Activated CD8-positive, alpha-beta memory T cell treated with anti-CD3 and anti-CD28 coated beads, Interleukin-2, amount 50 U/mL, for 1 hour (primary cell): ENCODE results near the gene DSTN.

Experiments
- DNase-seq: peaks from one replicate; pipeline ENCODE4 v3.0.0-alpha.2; 2020; ENCODE audit errors: extremely low read depth

DSTN gene

DNA sequence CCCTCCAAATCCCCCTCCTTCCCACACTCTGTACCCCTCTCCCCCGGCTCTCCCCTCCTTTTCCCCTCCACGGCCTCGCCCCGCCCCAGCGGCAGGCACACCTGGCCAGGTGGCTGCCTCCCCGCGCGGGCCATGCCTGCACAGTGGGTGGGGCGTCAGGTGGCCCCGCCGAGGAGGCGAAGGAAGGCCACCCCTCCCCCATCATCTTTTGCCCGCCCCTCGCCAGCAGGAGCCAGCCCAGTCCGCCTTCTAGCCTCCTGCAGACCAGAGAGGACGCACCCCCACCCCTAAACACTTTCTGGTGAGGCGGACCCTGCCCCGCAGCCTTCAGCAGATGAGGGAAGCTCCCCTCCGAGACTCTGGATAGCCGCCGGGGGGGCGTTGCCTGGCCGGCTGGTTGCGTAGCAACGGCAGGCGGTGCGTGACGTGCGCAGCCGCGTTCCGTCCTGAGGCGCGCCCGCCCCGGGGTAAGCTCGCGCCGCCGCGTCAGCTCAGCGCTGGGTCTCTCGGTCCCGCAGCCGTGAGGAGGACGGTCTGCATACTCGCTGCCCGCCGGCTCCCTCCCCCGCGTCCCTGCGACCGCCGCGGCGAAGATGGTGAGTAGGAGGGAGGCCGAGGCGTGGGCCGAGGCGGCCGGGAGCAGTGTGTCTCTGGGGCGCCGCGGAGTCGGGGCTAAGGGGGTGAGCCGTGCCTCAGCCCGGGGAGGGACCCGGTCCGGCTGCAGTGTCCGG, at the start of gene DSTN:
Gene DSTN, plus strand, starts transcription at position 460 of the 731 bp plus-strand sequence. Its CDS starts 134 bp downstream, at position 594.
- peak; percentile 50 for DNase-seq

DNA sequence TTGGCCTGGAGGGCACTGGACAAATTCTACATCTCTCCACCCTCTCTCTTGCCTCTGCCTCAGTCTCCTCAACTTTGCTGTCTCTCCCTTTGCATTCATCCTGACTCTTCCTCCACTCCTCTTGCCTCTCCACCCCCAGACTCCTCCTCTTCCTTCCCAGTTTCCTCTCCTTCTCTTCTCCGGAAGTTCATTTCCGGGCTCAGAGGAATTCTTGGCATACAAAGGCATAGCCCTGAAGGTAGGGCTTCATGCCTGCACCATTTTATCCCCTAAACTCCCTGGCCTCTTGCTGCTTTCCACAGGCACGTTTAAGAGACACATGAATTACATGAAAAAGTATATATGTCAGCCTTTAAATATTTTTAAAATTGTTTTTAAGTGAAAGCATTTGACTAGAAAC, 49.3 kb upstream of the DSTN start:
- no peak for DNase-seq

DNA sequence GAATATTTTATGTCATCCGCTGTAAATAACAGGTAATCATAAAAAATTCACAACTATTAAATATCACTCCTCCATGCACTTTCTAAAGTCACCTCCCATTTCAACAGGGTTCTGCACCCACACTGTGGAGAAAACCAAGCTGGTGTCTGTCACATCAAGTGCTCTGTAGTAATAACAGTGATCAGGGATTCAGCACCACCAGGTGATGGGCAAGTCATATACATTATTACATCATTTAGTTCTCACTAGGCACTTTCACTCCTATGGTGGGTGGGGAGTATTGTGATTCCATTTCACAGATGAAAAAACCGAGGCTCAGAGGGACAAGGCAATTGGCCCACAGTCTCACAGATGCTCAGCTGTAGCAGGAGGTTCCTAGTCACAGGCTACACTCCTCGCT, 47.3 kb upstream of the DSTN start:
- no peak for DNase-seq

DNA sequence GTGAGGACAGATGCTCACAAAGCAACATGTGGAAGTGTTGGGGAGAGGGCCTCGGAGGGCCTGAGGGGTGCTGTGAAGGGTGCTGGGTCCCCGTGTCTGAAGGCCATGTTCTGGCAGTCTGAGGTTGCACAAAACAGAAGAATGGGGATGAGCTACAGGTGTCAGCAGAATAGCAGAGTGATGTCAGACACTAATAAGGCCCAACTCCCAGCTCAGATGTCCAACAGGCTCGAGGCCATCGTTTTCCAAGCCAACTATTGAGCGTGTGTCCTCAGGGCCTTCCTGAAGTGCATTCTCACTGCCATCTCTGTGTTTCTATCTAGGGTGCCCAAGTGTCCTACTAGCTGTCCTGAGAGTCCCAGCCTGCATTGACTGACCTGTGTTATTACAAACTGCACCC, 46.5 kb upstream of the DSTN start:
- no peak for DNase-seq

DNA sequence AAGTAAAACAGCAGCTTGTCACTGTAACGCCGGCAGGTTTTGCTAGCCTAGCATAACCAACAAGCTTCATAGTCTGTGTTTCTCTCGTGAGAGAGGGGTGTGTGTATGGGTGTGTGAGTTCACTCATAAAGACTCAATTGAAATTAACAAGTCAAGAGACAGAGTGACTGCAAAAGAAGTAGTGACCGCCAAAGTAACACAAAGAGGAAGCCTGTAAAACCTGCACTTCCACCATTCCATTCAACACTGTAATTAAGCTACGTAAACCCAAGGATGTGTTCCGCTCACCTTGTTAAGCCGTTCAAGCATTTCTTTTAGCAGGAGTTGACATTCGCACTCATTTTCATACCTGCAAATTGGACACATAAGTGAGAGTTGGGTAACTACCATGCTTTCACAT, 45.3 kb upstream of the DSTN start:
- DNase-seq: no peak

DNA sequence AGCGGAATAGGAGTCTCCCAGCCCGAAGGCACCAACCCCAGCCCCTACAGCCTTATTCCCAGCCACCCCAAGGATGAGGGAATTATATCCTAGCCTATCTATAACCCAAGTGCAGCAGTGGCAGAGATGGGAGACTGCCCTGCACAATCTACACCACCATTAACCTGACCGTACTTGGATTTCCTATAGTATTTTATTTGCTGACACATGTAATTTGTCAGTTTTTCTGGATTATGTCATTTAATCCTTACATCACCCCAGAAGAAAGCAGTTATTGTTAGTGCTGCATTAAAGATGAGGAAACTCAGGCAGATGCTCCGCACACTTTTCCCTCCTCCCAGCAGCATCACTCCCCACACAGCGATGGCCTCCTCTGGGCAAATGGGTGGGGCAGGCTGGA, 44.7 kb upstream of the DSTN start:
- DNase-seq: no peak

DNA sequence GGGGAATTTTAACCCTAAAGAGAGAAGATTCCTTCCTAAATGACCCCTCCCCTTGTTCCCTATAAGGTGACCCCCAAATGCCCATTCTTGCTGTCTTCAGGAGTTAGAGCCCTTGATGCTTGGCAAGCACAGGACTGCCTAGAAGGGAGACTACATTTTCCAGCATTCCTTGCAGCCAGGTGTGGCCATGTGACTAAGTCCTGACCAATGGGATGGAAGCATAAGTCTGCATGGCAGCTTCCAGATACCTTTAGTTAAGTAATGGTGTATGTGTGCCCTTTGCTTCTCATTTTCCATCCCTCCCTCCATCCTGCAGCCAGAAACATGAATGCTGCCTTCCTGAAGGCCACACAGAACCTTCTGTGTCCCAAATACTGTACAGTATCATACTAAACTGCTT, 44.2 kb upstream of the DSTN start:
- DNase-seq: no peak

DNA sequence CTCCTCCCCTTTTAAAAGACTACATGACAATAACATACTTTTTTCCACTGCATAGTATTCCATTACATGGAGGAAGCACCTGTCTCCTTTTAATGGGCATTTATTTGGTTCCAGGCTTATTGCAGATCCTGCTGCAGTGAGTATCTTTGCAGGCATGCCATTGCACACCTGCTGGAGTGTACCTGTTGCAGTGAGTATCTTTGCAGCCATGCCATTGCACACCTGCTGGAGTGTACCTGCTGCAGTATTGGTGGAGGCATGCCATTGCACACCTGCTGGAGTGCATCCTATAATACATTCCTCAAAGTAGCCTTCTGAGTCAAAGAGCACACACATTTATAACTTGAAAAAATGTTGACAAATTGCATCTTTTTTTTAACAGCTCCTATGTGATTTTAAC, 40.3 kb upstream of the DSTN start:
- no peak for DNase-seq

DNA sequence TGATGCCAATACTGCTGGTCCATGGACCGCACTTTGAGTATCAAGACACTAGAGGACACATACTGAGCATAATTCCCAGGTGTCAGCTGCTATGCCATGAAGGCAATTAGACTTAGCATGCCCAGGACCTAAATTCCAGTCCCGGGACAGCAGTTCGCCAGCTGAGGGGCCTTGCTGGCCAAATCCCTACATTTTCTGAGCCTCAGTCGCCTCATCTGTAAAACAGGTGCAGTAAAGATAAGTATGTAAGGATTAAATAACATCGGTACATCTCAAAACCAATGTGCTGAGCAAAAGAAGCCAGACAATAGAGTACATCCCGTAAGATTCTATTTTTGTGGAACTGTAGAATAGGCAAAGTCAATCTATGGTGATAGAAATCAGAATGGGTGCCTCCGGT, 39.7 kb upstream of the DSTN start:
- DNase-seq: no peak

DNA sequence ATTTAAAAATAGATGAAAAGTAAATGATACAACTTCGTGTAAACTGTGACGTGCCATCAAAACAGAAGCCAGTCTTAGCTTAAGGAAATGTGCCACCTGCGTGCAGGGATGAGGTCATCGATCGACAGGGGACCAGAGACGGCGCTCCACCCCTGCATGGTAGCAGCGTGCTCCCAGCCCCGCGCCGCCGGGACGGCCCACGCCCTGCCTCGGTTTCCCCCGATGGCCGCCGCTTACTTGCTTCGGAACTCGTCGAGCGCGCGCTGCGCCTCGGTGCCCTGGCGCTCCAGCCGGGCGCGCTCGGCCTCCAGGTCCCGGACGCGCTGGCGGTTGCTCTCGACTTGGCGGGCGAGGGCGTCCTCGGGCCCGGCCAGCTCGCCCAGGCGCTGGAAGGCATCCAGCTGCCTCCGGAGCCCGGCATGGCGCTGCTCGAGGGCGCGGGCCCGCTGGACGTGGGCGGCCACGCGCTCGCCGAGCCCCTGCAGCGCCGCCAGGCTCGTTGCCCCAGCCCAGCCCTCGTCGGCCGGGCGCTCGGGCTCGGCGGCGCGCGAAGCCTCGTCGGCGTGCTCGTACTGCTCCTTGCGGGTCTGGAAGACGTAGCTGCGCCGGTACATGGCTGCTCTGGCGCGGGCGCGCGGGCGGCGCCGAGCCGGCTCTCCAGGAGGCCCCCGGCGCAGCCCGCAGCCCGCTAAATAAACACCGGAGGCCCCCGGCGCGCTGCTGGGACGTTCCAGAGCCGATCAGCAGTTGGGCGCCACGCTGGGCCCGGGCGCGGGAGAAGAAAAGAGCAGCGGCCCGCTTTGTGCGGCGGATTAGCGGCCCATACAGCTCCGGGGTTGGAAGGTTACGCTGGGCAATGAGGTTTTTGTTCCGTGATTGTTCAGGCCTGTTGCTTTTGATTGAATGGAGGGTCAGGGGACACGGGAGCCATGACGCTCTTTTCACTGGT, 38.9 kb upstream of the DSTN start, which contains the start of gene BFSP1:
Gene BFSP1, minus strand, starts transcription at position 664 of the 949 bp plus-strand sequence. Its CDS starts 50 bp downstream, at position 614.
- DNase-seq: no peak

DNA sequence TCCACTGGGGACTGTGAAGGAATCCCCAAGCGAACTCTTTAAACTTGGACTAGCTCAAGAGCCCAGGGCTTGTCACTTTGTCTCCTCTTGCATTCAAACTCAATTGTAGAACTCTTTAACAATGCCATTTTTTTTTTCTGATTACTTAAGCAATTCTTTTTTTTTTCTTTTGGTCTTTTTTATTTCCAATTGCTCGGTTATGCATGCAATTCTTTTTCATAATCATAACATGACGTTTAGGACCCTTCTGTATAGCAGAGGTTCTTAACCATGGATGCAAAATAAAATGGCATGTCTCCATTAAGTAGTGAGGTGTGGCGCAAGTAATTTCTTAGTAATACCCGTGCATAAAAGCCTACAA, 38.2 kb upstream of the DSTN start:
- no peak for DNase-seq

DNA sequence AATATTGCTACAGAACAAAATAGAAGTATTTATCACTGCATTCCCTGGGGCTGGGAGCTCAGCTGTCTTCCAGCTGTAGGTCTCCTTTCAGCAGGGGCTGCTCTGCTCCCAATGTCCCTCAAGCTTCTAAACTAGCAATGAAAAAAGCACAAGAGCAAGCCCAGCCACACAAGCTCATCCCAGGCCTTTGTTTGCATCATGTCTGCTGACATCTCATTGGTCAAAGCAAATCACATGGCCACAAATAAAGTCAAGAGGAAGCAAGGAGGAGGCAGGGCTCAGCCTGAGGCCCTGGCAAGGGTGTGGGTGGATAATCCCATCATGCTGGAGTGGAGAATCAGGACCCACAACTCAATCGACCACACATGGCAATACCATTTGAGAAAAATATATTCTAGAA, 36.5 kb upstream of the DSTN start:
- no peak for DNase-seq

DNA sequence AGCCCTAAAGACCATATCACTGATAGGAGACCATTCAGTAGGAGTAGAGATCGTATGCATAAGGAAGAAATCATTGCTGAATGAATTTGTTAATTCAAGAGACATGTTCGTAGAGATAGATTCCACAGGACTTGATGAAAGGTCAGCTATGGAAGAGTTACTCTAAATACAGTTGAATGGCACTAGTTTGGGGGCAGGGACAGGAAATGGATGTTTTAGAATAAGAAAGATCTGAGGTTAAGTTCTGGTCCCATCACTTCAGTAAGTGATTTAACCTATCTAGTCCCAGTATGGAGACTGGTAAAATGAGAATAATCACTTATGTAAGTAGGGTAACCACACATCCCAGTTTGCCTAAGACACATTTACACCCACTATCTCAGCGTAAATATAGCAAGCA, 35.8 kb upstream of the DSTN start:
- DNase-seq: no peak

DNA sequence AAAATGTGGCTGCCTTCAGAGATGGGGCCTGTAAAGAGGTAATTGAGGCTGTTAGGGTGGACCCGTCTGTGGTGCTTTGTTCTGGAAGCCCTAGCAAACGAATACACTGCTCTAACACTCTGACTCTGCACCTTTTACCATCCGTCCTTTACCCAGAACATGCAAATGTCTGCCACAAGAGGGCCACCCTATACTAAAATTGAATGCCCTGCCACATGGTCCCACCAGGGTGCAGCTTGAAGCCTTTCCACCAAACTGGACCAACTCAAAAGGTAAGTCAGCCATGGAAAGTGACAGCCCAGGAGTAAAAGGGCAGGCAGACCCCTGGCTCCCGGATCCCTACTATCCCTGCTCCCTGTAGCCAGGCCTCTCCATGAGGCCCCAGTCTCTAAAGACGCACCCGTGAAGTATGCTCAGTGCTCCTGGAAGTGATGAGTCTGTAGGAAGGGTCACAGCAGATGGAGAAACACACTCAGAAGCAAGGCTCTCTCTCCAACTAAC, 32.9 kb upstream of the DSTN start:
- peak; percentile 40 for DNase-seq

DNA sequence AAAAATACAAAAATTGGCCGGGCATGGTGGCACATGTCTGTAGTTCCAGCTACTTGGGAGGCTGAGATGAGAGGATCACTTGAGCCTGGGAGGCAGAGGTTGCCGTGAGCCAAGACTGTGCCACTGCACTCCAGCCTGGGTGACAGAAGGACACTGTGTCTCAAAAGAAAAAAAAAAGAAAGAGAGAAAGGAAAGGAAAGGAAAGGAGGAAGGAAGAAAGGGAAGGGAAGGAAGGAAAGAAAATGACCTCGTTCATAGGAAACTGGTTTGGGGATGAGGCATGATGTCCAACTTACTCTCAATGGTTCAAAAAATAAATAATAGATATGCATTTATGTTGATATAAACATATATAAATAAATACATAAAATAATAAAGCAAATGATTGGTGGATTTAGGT, 31.9 kb upstream of the DSTN start:
- DNase-seq: no peak

DNA sequence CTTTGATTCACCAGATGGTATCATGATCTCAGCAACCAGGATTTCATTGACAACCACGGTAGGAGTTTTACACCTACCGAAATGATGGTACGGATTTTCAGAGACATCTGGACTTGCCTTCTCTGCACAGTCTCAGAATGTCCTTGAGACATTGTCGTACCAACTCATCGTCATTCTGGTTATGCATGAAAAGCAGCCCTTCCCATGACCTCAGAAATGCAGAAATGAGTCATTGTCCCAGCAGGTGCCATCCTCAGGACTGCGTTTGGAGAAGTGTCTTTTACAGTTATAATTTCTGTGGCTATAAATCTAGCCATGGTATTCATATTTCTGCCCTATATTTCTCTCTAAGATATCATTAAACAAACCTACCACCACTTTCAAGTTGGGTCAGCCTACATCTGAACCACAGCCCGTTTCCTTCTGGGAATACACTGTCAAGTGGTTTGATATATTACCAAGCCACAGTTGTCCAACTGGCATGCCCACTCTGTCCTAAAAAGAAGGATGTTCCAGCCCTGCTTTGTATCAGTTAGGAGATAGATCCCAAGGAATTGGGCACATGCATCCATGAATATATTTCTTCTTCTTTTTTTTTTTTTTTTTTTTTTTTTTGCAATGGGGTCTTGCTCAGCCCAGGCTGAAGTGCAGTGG, 31.2 kb upstream of the DSTN start:
- DNase-seq: no peak

DNA sequence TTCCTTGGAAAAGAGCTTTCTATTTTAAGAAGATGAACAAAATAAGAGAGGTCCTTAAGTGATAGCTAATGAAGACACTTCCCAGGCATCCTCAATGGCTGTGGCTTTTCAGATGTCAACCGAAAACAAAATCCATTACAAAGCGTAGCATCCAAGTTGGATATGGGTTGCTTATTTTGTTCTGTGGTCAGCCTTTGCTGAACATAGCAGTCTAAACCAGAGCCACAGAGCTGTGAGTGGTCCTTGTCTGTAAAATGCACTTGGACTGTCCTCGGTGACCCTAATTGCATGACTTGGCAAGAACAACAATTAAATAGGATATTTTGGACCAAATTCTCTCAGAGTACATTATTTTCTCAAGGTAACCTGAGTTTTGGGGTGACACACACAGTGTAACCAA, 28.3 kb upstream of the DSTN start:
- no peak for DNase-seq

DNA sequence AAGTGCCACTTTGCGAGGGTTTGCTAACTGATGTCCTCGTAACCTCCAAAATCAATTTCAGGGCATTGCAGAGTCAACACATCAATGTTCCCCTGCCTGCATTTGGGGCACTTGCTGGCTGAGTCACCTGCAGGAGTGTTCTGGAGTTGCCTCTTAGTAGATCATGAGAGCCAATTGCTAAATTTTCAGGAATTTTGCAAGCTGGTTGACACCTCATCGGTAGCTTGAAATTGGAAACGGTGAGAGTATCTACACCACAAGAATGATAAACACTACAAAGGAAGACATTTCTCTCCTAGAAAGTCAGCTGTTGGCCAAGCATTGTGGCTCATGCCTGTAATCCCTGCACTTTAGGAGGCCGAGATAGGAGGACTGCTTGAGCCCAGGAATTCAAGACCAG, 27.9 kb upstream of the DSTN start:
- DNase-seq: no peak

DNA sequence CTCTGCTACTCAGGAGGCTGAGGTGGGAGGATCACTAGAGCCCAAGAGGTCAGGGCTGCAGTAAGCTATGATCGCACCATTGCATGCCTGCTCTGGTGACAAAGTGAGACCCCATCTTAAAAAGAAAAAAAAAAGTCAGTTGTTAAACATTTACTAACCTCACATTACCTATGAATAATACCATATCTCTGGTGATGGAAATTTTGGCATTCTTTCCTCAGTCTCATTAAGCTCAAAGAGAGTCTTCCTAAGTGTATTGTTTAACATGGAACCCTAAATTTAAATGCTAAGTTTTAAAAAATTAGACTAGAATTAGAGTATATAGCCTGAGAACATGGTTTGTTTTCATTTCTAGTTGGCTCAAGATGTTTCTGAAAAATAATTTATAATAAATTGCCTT, 27.4 kb upstream of the DSTN start:
- no peak for DNase-seq

DNA sequence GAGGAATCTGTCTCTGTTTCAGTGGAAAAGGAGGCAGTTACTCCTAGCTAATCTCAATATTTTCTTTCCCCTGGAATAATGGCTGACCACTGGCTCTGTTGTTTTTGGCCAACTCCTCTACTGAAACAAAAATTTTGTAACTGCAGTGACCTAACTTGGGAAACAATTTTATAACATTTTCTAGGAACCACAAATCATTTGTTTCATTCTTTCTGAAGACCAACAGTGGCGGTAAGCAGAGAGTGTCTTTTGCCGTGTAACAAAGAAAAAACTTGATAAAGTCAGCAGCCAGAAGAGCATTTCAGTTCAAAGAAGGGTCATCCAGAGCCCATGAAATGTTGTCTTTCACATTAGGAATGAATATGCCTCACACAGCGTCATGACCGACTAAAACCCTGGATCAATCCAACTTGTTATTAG, 26.9 kb upstream of the DSTN start:
- no peak for DNase-seq

DNA sequence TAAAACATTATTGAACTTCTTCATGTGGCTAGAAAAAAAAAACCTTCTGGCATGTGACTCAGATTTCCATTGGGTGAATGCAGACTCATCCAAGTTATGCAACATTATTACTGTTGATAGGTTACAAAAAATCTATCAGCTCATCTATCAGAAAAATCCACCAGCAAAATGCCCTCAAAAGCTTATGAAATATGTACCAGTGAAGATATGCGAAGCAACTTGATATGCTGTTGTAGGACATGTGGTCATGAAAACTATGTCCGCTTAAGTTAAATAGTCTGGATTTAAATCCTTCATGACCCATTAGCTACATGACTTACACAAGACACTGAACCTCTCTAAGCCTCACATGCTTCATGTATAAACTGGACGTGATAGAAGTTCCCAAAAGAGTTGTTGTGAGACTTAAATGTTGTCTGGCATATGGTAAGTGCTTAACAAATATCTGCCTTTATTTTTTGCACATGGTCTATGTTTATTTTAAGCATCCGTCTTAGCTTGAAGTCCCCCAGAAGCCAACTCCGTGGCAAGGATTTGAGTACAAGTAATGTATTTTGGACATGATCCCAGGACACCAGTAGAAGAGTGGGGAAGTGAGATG, 26.2 kb upstream of the DSTN start:
- no peak for DNase-seq

DNA sequence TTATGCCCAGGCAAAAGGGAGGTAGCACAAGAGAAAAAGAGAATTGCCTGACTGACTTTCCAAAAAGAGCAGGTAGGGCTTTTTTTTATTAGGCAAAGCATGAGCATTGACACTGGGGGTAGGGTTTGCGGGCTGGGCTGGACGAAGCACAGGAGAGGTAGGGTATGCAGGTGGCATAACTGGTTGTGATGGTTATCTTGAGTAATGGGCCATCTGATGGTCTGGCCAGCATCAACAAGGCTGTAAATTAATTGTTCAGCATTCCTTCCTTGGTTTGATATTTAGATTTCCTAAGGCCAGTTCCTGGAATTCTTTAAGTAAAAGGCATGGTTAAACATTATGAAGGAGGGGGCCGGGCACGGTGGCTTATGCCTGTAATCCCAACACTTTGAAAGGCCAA, 24.7 kb upstream of the DSTN start:
- no peak for DNase-seq
